ENCODE measurements around the gene AVPI1. TPM values are rescaled to one million over a fixed set of nuclear protein-coding genes. Genes with fewer than 3 reads are reported as not detected.

Gene AVPI1, protein sequence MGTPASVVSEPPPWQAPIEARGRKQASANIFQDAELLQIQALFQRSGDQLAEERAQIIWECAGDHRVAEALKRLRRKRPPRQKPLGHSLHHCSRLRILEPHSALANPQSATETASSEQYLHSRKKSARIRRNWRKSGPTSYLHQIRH
- total RNA-seq, result 100 to 1,000 TPM in 2 of 4 donors, 10 to 100 TPM in 2; 17.7 to 195 (median 69.0) TPM

DNA sequence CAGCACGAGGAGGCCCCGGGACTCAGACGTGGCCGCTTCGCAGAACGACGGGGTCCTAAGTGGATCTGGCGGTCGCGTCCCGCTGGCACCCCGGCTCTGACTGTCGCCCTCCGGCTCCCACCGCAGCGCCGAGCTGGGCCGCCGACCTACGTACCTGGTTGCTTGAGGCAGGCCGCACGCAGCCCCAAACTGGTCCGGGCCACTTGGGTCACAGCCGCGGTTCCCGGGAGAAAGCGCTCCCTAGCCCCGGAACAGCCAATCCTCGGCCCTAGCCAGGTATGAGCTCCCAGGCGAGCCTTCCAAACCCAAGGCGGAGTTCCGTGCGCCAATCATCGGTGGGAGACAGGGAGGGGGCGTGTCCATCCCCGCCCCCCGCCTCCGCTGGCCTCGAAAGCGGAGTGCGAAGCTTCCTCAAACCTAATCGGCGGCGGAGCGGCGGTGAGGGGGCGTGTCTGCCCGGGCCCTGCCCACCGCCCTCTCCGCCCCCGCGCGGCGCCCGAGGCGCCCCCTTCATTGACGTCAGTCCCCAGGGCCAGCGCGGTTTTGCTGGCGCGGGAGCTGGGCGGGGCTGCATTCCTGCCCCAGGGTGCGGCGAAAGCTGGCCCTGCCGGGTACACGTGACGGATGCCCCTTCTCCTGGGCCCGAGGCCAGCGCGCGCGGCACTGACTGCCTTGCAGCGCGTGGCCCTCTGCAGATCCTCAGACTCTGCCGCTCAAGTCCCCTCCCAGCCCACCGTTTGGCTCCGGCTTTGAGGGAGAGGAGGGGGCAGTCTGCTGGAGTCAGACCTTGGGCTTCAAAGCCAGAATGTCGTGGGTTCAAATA lies at the start of gene AVPI1:
Gene AVPI1, minus strand, starts transcription at position 280 of the 823 bp plus-strand sequence. CDS start 7,336 bp downstream, outside the sequence.
- TF ChIP-seq, protein P1, sequence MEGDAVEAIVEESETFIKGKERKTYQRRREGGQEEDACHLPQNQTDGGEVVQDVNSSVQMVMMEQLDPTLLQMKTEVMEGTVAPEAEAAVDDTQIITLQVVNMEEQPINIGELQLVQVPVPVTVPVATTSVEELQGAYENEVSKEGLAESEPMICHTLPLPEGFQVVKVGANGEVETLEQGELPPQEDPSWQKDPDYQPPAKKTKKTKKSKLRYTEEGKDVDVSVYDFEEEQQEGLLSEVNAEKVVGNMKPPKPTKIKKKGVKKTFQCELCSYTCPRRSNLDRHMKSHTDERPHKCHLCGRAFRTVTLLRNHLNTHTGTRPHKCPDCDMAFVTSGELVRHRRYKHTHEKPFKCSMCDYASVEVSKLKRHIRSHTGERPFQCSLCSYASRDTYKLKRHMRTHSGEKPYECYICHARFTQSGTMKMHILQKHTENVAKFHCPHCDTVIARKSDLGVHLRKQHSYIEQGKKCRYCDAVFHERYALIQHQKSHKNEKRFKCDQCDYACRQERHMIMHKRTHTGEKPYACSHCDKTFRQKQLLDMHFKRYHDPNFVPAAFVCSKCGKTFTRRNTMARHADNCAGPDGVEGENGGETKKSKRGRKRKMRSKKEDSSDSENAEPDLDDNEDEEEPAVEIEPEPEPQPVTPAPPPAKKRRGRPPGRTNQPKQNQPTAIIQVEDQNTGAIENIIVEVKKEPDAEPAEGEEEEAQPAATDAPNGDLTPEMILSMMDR (IDR thresholded peaks at IDR 0.05), result no peak
- DNase-seq (ENCODE audit: low spot score) (peak; percentile 82), ATAC-seq (ENCODE audit: low FRiP score) (peak; percentile 89)

DNA sequence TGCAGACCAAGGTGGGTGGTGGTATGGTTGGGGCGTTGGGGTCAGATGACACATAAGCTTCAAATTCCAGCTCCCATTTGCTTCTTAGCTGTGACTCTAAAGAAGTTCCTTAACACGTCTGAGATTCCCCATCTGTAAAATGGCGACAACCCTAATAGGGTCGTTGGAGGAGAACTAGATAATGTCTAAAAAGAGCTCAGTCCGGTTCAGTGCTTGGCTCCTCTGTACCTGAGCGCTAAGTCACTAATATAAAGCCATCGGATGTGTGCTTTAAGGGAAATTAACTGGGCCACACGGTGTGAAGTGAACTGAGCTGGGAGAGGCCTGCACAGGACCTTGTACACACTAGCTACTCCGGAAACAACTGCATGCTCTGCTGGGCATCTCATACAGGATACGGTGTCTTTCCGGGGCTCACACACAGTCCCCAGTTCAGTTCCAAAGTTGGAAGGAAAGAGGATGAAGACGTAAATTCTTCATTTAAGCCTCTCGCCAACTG lies 49.4 kb upstream of the AVPI1 start:
- TF ChIP-seq, protein P1 (IDR thresholded peaks at IDR 0.05), result no peak
- DNase-seq (ENCODE audit: low spot score) (no peak), ATAC-seq (ENCODE audit: low FRiP score) (peak; percentile 3)

DNA sequence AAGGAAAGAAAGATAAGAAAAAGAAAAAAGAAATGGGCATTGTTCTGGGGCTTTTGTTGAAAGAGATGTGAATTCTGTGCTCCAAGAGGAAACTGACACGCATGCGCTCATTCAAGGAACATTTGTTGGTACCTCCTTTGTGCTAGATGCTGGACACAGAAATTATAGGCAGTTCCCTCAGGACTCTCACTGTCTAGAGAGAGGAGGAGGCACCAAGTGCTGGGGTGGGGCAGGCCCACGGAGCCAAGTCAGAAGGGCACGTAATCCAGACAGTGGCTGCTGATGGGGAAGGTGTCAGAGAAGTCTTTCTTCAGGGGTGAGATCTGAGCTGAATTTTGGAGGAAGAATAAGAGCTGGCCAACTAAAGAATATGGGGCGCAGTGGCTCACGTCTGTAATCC lies 47.0 kb upstream of the AVPI1 start:
- no peak for ATAC-seq (ENCODE audit: low FRiP score)
- TF ChIP-seq, protein P1 (IDR thresholded peaks at IDR 0.05), result no peak
- no peak for DNase-seq (ENCODE audit: low spot score)

DNA sequence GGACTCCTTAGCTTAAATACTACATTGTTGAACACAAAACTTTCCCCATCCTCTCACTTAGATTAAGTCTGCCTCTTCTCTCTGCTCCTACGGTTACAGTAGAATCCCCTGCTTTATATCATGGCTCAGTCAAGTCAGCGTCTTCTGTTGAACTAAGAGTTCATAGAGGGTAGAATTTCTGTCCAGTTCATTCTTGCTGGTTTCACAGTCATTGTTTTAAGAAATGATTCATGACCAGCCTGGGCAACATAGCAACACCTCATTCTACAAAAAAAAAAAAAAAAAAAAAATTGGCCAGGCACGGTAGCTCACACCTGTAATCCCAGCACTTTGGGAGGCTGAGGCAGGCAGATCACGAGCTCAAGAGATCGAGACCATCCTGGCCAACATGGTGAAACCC lies 46.2 kb upstream of the AVPI1 start:
- DNase-seq (ENCODE audit: low spot score) (no peak), ATAC-seq (ENCODE audit: low FRiP score) (no peak)
- TF ChIP-seq, protein P1 (IDR thresholded peaks at IDR 0.05), result no peak

DNA sequence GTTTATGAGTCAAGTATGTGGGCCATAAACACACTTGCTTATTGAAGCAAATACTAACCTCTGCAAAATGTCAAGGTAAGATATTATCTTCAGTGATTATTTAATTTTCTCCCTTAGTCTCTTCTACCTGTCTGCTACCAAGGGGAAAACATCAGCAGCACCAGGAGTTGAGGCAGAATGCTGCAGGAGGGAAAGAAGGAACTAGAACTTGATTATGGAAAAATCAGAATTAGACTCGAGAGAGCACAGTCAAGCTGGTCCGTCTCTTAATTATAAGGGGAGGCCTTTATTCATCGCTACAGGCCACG lies 45.0 kb upstream of the AVPI1 start:
- DNase-seq (ENCODE audit: low spot score) (no peak), ATAC-seq (ENCODE audit: low FRiP score) (no peak)
- TF ChIP-seq, protein P1 (IDR thresholded peaks at IDR 0.05), result no peak

DNA sequence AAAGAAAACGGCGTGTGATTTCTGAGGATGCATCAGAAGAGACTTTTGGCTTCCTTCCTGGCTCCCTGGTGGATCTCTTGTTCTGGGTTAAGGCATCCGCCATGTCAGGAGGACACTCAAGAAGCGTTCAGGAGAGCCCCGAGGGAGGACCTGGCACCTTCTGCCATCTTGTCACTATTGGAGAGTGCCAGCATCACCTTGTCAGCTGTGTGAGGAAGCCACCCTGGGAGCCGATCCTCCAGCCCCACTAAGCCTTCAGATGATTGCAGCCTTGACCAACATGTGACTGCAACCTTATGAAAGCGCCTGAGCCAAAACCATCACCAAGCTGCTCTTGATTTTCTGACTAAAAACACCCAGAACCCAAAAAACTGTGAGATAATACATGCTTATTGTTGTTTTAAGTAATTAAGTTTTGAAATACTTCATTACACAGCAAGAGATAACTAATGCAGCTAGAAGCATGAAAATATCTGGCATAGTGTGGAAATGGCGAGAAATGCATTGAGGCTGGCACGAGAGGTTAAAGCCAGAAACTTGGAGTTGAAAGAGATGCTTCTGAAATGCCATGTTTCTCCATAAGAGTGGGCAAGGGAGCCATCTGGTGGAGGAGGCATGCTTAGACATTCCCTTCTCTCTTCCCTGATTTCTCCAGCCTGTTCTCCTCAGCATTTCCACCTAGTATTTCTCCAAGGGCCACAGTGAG lies 44.5 kb upstream of the AVPI1 start:
- TF ChIP-seq, protein P1 (IDR thresholded peaks at IDR 0.05), result peak in 1 of 3 donors; percentile 48
- ATAC-seq (ENCODE audit: low FRiP score) (peak; percentile 83), DNase-seq (ENCODE audit: low spot score) (peak; percentile 60)
